Tibial artery (tissue), 4 donors: Measurements from ENCODE around the gene ZNF280C.

ENCODE experiments used
- DNase-seq, 2 donors: peaks; one replicate each; pipeline ENCODE4 v3.0.0-alpha.2; 2019
- H3K27ac ChIP-seq, 2 donors: fragments of 200-600 bp; sonication (generic) in 1 of 2; 1 replicate in 1 of 2; 2 replicates in 1 of 2; pipeline ENCODE4 v1.5.1; 2018 to 2019; ENCODE audit warnings: mild to moderate bottlenecking in 1 of 2
- H3K27me3 ChIP-seq, 2 donors: fragments of 200-600 bp; sonication (generic) in 1 of 2; one replicate each; pipeline versions ENCODE4 v1.5.1 to v1.6.0; 2016 to 2019
- H3K36me3 ChIP-seq, 3 donors: fragments of 200-600 bp; sonication (generic) in 2 of 3; one replicate each; pipeline ENCODE4 v1.5.1; 2016 to 2019; ENCODE audit warnings: mild to moderate bottlenecking in 2 of 3
- H3K4me1 ChIP-seq, 4 donors: fragments of 200-600 bp; sonication (generic) in 2 of 4; 1 replicate in 3 of 4; 2 replicates in 1 of 4; pipeline ENCODE4 v1.5.1; 2016 to 2019
- H3K4me3 ChIP-seq, 2 donors: fragments of 200-600 bp; sonication (generic) in 1 of 2; 1 replicate in 1 of 2; 2 replicates in 1 of 2; pipeline ENCODE4 v1.5.1; 2018 to 2019; ENCODE audit warnings: mild to moderate bottlenecking in 2 of 2
- H3K9me3 ChIP-seq, 3 donors: fragments of 200-600 bp; sonication (generic) in 1 of 3; one replicate each; pipeline ENCODE4 v1.5.1; 2016 to 2019
- intact Hi-C: fragments of 100-400 bp; cut with DNase I; formaldehyde crosslinking; loops from one replicate; pipeline ENCODE4 v1.15.0; 2023; ENCODE audit warnings: low total_unique reads
- TF ChIP-seq, protein P1 (sequence below), 2 experiments: fragments of 200-600 bp in 1 of 2; fragments of 450-650 bp in 1 of 2; IDR thresholded peaks; one replicate each; pipeline ENCODE4 v1.5.1; 2017 to 2019; ENCODE audit warnings: antibody characterized with exemption in 2 of 2, mild to moderate bottlenecking in 1 of 2, moderate library complexity in 1 of 2

ZNF280C gene

GRCh38 chrX:130184168-130184567 is 84.5 kb downstream of the ZNF280C start:
- DNase-seq: no peak
- Histone ChIP-seq H3K9me3 (no peaks in the 10 kb centered on the region), H3K27me3 (no peaks in the 10 kb centered on the region), H3K4me3 (no peak overlapping the region), H3K27ac (no peak overlapping the region), H3K4me1 (no peaks in the 10 kb centered on the region), H3K36me3 (no peaks in the 10 kb centered on the region)
- intact Hi-C loops: no loop called here
- TF ChIP-seq, protein P1, sequence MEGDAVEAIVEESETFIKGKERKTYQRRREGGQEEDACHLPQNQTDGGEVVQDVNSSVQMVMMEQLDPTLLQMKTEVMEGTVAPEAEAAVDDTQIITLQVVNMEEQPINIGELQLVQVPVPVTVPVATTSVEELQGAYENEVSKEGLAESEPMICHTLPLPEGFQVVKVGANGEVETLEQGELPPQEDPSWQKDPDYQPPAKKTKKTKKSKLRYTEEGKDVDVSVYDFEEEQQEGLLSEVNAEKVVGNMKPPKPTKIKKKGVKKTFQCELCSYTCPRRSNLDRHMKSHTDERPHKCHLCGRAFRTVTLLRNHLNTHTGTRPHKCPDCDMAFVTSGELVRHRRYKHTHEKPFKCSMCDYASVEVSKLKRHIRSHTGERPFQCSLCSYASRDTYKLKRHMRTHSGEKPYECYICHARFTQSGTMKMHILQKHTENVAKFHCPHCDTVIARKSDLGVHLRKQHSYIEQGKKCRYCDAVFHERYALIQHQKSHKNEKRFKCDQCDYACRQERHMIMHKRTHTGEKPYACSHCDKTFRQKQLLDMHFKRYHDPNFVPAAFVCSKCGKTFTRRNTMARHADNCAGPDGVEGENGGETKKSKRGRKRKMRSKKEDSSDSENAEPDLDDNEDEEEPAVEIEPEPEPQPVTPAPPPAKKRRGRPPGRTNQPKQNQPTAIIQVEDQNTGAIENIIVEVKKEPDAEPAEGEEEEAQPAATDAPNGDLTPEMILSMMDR (IDR thresholded peaks at IDR 0.05): no peak

- Histone ChIP-seq H3K27ac (no peak overlapping the region), H3K4me1 (peaks cover 0 to 5% (median under 1%) of the 10 kb centered on the region in 4 donors), H3K9me3 (no peaks in the 10 kb centered on the region), H3K27me3 (no peaks in the 10 kb centered on the region), H3K36me3 (no peaks in the 10 kb centered on the region), H3K4me3 (no peak overlapping the region)
- TF ChIP-seq, protein P1 (IDR thresholded peaks at IDR 0.05): no peak
- DNase-seq: no peak
- intact Hi-C loops: loop anchor here (5.0 kb wide), 1 partner anchor 67 kb away; the partner anchor contains the start of gene ELF4
Observed at GRCh38 chrX:130179579-130180215, 89.0 kb downstream of the ZNF280C start.

GRCh38 chrX:130179170-130179569 is 89.5 kb downstream of the ZNF280C start:
- H3K27me3 ChIP-seq: no peaks in the 10 kb centered on the region
- intact Hi-C loops: loop anchor here (5.0 kb wide), 1 partner anchor 67 kb away; the partner anchor contains the start of gene ELF4
- H3K27ac ChIP-seq: no peak overlapping the region

DNA sequence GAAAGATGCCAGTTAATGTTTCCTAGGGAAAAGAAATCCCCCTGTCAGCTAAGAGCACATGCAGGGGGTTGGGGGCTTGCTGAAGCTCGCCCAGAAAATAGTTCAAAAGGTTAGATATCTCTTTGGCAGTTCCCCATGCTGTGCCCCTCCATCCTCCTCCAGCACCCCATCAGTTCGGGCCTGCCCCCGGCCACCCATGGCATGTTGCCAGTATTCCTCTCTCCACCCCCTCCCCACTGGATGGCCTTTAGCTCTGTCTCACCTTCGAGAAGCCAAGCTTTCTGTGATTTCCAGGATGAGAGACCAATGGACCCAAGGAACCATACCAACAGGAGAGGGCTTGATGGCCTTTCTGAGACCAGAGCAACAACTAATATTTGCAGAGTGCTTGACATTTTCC is 91.8 kb downstream of the ZNF280C start:
- H3K4me3 ChIP-seq: no peak overlapping the region
- intact Hi-C loops: loop anchor here (5.0 kb wide), 1 partner anchor 65 kb away; the partner anchor contains the start of gene ELF4
- TF ChIP-seq, protein P1 (IDR thresholded peaks at IDR 0.05): no peak
- no peak for DNase-seq
- H3K27ac ChIP-seq: no peak overlapping the region
- H3K27me3 ChIP-seq: no peaks in the 10 kb centered on the region
- H3K9me3 ChIP-seq: no peaks in the 10 kb centered on the region
- H3K4me1 ChIP-seq: peaks cover 0 to 31% (median 8%) of the 10 kb centered on the region in 4 donors
- H3K36me3 ChIP-seq: no peaks in the 10 kb centered on the region

More at GRCh38 chrX:130179170-130179569, 89.5 kb downstream of the ZNF280C start:
- Histone ChIP-seq H3K4me3 (no peak overlapping the region), H3K4me1 (peaks cover 0 to 10% (median 2%) of the 10 kb centered on the region in 4 donors), H3K9me3 (no peaks in the 10 kb centered on the region), H3K36me3 (no peaks in the 10 kb centered on the region)
- TF ChIP-seq, protein P1 (IDR thresholded peaks at IDR 0.05): no peak
- no peak for DNase-seq

- Histone ChIP-seq H3K36me3 (no peaks in the 10 kb centered on the region), H3K9me3 (no peaks in the 10 kb centered on the region), H3K27me3 (no peaks in the 10 kb centered on the region), H3K4me1 (peaks cover 0 to 33% (median 9%) of the 10 kb centered on the region in 4 donors), H3K27ac (no peak overlapping the region), H3K4me3 (no peak overlapping the region)
- intact Hi-C loops: loop anchor here (5.0 kb wide), 1 partner anchor 64 kb away; the partner anchor contains the start of gene ELF4
- DNase-seq: no peak
- TF ChIP-seq, protein P1 (IDR thresholded peaks at IDR 0.05): no peak
Observed at GRCh38 chrX:130176354-130176776, 92.3 kb downstream of the ZNF280C start.
